HG02840 (cell line): ENCODE measurements around the gene TMC3.
A peak's percentile ranks its signal among the peaks of the same experiment; 100 is the strongest.

Experiments used
- ATAC-seq: cut with Tn5 transposase; IDR thresholded peaks from one replicate; pipeline ENCODE4 v1.9.1; 2021; ENCODE audit warnings: mild to moderate bottlenecking, moderate library complexity, moderate number of reproducible peaks; ENCODE audit not compliant: unreplicated experiment, low FRiP score

Gene TMC3

DNA sequence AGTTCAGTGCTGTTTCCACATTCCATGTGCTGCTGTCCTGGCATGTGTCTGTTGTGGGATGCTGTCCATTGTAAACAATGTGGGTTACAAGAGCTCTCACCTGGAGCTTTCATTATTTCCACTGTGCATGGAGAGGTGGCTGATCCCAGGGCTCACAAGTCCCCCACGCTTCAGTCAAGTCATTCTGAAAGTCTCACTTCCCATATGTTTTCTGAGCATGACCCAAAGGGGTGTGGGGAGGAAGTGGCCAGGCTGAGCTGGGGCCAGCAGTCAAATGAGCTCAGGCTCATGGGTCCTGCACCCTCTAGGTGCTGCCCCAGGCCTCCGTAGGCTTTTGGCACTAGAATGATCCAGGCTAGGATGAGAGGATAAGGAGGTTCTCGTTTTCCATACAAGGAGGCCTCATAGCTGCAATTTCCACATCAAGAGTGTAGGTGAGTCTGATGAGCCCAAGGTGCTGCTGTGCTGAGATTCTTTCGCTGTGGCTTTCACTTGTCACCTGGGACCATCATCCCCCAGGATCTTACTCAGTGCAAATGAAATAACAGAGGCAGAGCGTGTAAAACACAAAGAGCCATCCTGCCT is 72.1 kb downstream of the TMC3 start:
- peak; percentile 74 for ATAC-seq

DNA sequence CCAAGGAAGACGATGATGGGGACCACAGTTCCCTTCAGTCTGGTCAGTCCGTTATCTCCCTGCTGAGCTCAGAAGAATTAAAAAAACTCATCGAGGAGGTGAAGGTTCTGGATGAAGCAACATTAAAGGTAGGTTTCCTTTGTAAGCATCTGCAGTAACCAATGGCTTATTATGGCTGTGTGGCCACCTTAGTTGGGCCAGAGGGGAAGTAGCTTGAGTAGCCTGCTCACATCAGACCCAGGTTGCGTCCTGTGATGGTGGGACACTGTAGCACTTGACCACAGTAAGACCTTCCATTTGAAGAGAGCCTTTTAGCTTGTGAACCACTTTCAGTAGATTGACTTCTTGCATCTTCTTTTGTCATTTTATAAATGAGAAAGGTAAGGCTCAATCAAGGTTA is 72.6 kb downstream of the TMC3 start:
- ATAC-seq, result peak; percentile 0

DNA sequence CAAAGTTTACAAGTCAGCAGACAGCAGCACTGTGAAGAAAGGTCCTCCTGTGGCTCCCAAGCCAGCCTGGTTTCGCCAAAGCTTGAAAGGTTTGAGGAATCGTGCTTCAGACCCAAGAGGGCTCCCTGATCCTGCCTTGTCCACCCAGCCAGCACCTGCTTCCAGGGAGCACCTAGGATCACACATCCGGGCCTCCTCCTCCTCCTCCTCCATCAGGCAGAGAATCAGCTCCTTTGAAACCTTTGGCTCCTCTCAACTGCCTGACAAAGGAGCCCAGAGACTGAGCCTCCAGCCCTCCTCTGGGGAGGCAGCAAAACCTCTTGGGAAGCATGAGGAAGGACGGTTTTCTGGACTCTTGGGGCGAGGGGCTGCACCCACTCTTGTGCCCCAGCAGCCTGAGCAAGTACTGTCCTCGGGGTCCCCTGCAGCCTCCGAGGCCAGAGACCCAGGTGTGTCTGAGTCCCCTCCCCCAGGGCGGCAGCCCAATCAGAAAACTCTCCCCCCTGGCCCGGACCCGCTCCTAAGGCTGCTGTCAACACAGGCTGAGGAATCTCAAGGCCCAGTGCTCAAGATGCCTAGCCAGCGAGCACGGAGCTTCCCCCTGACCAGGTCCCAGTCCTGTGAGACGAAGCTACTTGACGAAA is 74.3 kb downstream of the TMC3 start:
- ATAC-seq, result no peak

DNA sequence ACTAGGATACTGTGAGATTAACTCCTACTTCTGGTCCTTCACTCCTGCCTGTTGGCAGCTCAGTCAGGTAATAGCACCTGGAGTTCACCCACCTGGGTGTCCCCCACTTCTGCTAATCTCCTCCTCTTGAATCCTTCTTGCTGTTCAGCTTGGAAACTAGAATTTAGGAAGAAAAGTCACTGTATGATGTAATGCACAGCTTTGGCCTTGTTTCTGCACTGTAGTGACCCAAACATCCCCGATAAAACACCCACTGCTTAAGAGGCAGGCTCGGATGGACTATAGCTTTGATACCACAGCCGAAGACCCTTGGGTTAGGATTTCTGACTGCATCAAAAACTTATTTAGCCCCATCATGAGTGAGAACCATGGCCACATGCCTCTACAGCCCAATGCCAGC is 74.9 kb downstream of the TMC3 start:
- ATAC-seq, result no peak

DNA sequence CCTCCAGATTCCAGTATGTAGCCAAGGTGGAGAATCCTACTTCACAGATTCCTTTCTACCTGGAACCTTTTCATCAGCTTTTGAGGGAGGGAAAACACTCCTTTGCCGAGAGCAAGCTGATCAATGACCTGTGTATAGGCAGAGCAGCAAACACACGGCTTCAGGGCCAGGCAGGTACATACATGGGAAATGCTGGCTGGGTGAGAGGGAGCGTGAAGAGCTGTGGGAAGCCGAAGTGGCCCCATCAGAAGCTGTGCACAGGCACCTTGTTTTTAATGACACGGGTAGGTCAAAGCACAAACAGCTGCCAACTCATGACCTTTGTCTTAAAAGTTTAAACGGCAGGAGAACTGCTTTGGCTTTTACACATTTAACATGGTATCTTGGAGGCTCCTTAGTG is 75.4 kb downstream of the TMC3 start:
- no peak for ATAC-seq

DNA sequence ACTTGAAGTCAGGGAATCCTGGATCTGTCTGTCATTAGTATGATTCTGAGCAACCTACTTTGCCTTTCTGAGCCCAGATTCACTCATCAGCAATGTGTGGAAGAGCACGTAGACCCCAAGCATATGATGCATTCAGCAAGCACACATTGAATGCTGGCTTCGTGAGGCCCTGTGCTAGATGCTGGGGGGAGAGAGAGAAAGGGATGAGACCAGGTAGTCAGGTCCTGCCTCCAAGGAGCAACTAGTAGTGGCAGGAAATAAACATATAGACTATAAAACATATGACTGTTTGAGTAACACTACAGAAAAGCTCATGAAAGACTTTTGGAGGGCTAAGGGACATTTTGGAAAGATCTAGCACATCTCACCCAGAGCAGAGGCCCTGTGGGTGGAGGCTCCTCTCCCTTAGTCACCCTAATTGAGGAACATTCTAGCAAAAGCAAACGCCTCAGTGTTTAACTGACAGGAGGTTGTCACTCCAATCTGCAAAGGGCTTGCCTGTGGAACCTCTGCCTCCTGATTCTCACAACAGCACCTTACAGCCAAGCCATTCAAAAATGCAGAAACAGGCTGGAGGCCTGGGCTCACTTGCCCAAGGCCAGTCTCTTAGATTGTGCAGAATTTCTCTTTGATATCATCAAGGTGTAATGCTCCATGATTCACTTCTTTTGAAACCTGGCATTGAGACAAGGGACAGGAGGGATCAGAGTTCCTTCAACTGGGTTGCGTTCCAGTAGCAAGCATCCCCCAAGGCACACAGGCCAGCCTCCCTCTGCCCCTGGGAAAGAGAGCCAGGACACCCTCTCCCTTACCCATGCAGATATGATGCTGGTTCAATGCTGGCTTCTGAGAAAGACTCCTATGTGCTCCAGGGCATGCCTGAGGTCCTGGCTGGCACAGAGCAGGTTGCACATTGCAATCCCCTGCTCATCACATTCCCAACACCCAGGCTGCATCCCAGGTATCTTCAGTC is 76.1 kb downstream of the TMC3 start:
- ATAC-seq, result no peak

DNA sequence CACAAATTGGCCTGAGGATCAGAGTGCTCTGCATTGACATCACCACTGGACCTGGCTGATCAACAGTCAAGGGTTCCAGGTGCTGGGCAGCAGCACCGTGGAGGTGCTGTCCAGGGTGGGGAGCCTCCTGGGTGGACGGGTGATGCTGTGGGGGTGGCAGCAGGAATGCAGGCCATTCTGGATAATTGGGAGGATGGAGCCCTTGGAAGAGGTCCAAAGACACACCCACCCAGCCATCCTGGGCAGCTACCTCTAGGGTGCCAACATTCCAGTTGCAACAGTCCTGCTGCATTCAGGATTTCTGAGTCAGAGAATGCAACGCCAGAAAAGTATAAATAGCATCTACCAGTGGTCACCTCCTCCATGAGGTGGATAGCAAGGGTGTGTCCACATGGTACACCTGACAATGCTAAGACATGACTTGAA is 76.9 kb downstream of the TMC3 start:
- ATAC-seq, result no peak

DNA sequence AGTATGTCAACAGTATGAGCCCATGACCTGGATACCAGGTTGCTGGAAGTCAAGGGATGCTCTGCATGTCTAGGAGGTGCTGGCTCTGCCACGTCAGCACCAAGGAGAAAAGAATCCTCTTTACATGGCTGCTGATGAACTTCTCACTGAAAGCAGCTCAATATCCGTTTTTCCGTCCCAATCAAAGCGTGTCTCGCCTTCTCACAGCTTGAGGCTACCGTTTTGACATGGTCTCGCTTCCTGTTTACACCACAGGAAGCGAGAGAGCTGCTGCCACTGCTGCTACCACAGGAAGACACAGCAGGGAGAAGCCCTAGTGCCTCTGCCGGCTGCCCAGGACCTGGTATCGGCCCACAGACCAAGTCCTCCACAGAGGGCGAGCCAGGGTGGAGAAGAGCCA is 77.3 kb downstream of the TMC3 start:
- peak; percentile 40 for ATAC-seq

DNA sequence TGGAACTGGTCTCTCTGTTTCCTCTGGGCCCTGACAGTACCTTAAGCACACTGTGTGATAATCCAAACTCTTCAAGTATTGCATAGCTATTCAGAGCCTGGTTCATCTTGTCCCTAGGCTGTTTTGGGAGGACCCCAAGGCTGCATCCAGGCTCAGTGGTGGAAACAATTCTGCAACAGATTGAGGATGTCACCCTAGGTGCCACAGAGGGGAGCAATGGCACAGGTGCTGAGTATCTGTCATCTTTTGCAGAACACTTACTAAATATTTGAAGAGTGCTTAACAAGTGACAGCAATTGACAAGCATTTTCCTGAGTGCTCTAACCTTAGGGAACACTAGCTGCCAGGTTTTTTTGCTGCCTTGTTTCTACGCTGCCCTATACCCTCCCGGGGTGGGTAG is 77.8 kb downstream of the TMC3 start:
- ATAC-seq, result no peak

DNA sequence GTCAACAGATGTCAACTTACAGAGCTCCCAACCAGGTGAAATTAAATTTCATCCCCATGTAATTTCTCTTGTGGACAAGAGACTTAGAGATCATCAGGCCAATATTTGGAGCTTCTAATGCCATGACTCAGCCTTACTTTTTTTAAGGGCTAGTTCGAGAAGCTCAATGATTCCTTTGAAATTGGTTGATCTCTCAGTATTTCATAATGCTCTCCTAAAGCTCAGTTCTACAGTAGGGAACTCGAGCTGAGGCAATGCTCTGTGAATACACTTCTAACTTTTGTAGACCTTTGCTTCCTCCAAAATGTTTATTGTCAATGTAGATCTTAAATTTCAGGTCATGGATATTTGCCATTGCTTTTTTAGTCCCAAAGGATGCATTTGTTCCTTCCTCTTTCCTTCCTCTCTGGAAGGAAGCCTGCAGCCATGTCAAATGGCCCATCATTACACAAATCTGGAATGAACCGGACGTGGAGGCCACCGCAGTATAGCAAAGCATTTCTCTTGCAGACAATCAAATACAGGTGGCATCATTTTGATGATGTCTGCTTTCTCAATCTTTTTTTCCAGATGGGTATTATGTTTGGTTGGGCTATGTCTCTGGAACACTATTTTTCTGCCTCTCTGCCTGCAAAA is 78.4 kb downstream of the TMC3 start:
- no peak for ATAC-seq

DNA sequence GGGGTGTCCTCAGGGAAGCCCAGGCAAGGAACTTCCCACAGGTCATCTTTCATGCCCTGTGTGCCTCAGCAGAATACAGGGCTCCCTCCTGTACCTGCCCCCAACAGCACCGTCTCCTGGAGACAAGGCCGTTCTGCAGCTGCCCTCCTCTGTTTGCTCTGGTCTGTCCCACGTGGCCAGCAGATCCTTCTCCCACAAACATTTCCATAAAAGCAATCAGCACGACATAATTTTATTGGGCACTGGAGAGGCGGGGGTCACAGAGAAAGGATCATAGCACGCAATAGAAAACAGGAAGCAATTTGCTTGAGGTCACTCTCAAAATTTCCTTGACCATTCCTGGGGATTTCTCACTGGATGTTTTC is 79.5 kb downstream of the TMC3 start:
- no peak for ATAC-seq

DNA sequence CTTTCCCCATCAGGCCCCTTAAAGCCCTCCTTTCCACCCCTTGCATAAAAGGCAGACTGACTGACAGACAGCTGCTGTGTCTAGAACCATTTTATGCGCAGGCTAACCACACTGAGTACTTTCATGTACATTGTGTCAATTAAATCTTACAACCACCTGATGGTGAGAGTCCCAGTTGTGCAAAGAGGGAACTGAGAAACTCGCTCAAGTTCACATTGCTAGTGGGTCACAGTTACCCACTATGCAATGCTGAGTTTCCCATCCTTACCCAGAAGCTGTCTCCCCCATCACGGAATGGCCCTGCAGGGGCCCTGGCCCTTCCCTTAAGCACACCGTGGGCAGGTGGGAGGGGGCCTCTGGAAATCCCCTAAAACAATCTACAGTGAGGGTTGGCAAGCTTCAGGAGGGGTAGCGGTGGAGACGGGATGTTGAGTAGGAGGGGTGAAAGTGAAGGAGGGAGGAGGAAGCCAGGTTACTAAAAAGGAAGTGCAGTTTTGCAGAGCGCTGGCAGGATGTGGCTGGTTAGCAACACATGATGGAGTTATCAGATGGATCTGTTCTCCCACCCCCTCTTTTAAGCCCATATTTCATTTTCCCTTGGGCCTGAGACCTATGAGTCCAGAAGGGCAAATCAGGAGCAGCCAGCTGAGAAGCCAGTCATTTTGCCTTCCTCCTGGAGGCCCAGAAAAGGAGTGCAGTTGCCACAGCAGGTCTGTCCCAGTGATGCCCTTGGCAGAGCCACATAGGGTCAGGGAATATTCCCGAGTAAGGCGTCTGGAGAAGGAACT is 80.1 kb downstream of the TMC3 start:
- peak; percentile 54 for ATAC-seq

DNA sequence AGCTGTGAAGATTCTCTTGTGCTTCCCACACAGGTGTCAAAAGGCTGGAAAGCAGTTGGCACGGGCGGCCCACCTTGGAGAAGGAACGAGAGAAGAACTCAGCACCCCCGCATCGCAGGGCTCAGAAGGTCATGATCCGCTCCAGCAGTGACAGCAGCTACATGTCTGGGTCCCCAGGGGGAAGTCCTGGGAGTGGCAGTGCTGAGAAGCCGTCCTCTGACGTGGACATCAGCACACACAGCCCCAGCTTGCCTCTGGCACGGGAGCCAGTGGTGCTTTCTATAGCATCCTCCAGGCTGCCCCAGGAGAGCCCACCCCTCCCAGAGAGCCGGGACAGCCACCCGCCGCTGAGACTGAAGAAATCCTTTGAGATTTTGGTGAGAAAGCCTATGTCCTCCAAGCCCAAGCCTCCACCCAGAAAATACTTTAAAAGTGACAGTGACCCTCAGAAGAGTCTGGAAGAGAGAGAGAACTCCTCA is 81.5 kb downstream of the TMC3 start:
- peak; percentile 35 for ATAC-seq

DNA sequence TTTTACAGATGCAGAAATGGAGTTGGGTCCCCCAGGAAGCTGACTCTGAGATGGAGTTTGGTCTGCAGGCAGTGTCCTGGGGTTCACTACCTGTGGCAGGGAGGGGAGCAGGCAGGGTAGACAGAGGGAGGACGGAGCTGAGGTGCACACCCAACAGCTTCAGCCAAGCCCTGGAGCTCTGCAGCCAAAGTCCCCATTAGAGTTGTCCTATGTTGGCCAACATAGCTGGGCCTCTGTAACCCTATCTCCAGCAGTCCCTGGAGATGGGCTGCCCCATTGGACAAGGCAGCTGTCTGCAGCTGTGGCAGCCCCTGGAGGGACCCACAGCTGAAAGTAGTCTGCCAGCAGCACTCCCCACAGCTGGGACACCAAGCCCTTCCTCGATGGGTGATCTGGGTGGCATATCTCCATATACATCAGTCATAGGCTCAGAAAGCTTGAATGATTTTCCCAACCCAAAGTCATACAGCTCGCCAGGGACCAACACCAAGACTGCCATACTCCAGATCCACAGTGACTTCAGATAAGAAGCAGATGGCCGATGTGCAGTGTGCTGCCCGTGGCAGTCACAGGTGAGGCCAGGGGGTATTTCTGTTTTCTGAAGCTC is 82.0 kb downstream of the TMC3 start:
- ATAC-seq, result no peak

DNA sequence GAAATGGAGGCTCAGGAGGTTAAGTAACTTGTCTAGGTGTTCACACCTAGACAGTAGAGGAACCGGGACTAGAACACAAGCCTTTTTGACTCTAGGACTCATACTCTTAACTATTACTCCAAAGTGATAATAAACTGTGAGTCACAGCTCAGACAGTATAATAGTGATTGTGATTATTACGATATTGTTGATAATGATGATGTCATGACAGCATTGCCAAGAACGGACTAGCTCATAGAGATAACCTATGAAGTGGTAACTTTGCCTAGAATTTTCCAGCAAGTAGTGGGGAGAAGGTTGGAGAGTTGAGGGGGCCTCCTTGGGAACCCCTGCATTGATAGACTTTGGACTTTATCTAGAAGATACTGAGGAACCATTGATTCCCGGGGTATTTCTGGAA is 84.1 kb downstream of the TMC3 start:
- ATAC-seq, result no peak

DNA sequence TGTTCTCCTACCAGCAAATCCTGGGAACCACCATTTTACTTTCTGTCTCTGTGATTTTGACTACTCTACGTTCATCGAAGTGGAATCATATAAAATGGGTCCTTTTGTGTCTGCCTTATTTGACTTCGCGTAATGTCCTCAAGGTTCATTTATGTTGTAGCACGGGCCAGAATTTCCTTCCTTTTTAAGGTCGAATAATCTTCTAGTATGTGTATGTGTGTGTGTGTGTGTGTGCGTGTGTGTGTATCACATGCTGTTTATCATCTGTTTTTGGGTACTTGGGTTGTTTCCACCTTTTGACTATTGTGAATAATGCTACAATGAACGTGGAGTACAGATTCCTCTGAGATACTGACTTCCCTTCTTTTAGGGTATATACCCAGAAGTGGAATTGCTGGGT is 85.4 kb downstream of the TMC3 start:
- ATAC-seq, result no peak

DNA sequence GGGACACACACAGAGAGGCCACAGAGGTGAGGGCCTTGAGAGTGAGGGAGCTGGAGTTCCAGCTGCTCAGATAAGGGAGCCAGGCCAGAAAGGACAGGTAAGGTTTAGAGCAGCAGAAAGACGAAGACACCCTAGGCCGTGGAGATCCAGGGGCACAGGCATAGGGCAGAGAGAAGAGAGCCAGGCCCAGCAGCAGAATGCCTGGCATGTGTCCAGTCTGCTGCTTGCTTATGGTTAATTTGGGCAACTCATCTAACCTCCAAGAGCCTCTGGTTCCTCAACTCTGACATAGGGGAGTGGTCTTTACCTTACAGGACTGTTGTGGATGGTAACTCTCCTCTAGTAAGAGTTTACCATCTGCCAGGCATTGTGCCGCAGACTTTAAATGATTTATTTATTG is 86.0 kb downstream of the TMC3 start:
- no peak for ATAC-seq

DNA sequence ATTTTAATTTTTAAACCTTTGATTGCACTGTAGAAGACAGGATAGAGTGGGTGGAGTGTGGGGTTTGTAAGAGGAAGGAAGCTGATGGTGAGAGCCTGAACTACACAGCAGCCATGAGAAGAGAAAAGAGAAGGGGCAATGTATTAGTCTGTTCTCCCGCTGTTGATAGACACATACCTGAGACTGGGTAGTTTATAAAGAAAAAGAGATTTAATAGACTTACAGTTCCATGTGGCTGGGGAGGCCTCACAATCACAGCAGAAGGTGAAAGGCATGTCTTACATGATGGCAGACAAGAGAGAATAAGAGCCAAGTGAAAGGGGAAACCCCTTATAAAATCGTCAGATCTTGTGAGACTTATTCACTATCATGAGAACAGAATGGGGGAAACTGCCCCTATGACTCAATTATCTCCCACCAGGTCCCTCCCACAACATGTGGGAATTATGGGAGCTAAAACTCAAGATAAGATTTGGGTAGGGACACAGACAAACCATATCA is 87.3 kb downstream of the TMC3 start:
- no peak for ATAC-seq

DNA sequence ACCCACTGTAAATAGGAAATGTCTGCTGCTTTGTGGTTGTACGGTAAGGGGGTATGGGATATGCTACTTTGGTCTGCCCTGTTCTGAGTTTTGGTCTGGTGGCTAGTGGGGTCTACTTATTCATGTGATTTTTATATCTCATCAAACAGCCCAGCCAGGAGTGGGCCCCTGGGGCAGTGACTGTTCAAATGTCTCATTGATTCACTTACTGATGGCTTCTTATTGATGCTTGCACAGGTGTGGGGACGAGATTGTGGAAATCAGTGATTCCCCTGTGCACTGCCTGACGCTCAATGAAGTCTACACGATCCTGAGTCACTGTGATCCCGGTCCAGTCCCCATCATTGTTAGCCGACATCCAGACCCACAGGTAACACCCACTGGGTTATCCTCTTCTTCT is 88.6 kb downstream of the TMC3 start:
- ATAC-seq, result no peak
